H9 (cell line): ENCODE data around the gene SMIM20. TPM values are rescaled to one million over a fixed set of nuclear protein-coding genes. Genes with fewer than 3 reads are reported as not detected.

Source experiments
- DNase-seq: peaks from one replicate; pipeline ENCODE4 v3.0.0-alpha.2; 2017
- H2AFZ ChIP-seq: one replicate; pipeline ENCODE4 v1.6.1; 2013; ENCODE audit warnings: mild to moderate bottlenecking, low read length, control low read depth, moderate library complexity
- H2AK5ac ChIP-seq: 2 replicates; pipeline ENCODE4 v1.6.1; 2013; ENCODE audit warnings: low read length, control low read depth, mixed read lengths; ENCODE audit not compliant: insufficient read length
- H2BK120ac ChIP-seq: one replicate; pipeline ENCODE4 v1.6.1; 2013; ENCODE audit warnings: low read depth, mild to moderate bottlenecking, low read length, control low read depth, inconsistent platforms; ENCODE audit not compliant: poor library complexity, severe bottlenecking
- H2BK12ac ChIP-seq: 2 replicates; pipeline ENCODE4 v1.6.1; 2013; ENCODE audit warnings: low read length, control low read depth, mixed read lengths, low read depth; ENCODE audit not compliant: insufficient read length
- H2BK15ac ChIP-seq: 2 replicates; pipeline ENCODE4 v1.6.1; 2013; ENCODE audit warnings: low read depth, low read length, control low read depth
- H2BK20ac ChIP-seq: one replicate; pipeline ENCODE4 v1.6.1; 2013; ENCODE audit warnings: low read depth, mild to moderate bottlenecking, low read length, control low read depth, inconsistent platforms; ENCODE audit not compliant: poor library complexity, severe bottlenecking
- H2BK5ac ChIP-seq: 2 replicates; pipeline ENCODE4 v1.6.1; 2013; ENCODE audit warnings: low read length, control low read depth, mixed read lengths; ENCODE audit not compliant: insufficient read length
- H3K14ac ChIP-seq: 2 replicates; pipeline ENCODE4 v1.6.1; 2013; ENCODE audit warnings: low read length, control low read depth; ENCODE audit not compliant: insufficient read depth
- H3K18ac ChIP-seq: 2 replicates; pipeline ENCODE4 v1.6.1; 2013; ENCODE audit warnings: low read depth, mild to moderate bottlenecking, mixed read lengths, low read length, control low read depth; ENCODE audit not compliant: insufficient read length
- H3K23ac ChIP-seq: 2 replicates; pipeline ENCODE4 v1.6.1; 2013; ENCODE audit warnings: low read length, control low read depth, mixed read lengths, low read depth; ENCODE audit not compliant: insufficient read length
- H3K23me2 ChIP-seq: 2 replicates; pipeline ENCODE4 v1.6.1; 2013; ENCODE audit warnings: low read depth, mild to moderate bottlenecking, mixed read lengths, low read length, control low read depth; ENCODE audit not compliant: insufficient read length, poor library complexity, severe bottlenecking
- H3K27ac ChIP-seq: 2 replicates; pipeline ENCODE4 v1.5.1; 2013; ENCODE audit warnings: low read length, control low read depth, mixed read lengths, low read depth; ENCODE audit not compliant: insufficient read length
- H3K27me3 ChIP-seq: 2 replicates; pipeline ENCODE4 v1.6.1; 2013; ENCODE audit warnings: low read length, control low read depth, inconsistent platforms; ENCODE audit not compliant: insufficient read depth
- H3K4ac ChIP-seq: 2 replicates; pipeline ENCODE4 v1.6.1; 2013; ENCODE audit warnings: low read depth, mild to moderate bottlenecking, control low read depth, inconsistent platforms, low read length, moderate library complexity
- H3K4me1 ChIP-seq: 2 replicates; pipeline ENCODE4 v1.6.1; 2013; ENCODE audit warnings: low read length, control low read depth, inconsistent platforms; ENCODE audit not compliant: insufficient read depth
- H3K4me2 ChIP-seq: 2 replicates; pipeline ENCODE4 v1.6.1; 2013; ENCODE audit warnings: low read length, control low read depth, mixed read lengths; ENCODE audit not compliant: insufficient read length, insufficient read depth
- H3K56ac ChIP-seq: 2 replicates; pipeline ENCODE4 v1.6.1; 2013; ENCODE audit warnings: low read depth, mild to moderate bottlenecking, mixed read lengths, low read length, control low read depth; ENCODE audit not compliant: insufficient read length
- H3K79me1 ChIP-seq: 2 replicates; pipeline ENCODE4 v1.6.1; 2013; ENCODE audit warnings: low read depth, mild to moderate bottlenecking, moderate library complexity, low read length, control low read depth, inconsistent platforms; ENCODE audit not compliant: insufficient read depth, poor library complexity, severe bottlenecking
- H3K79me2 ChIP-seq: 2 replicates; pipeline ENCODE4 v1.6.1; 2013; ENCODE audit warnings: low read length, control low read depth, inconsistent platforms; ENCODE audit not compliant: insufficient read depth
- H3K9ac ChIP-seq: 2 replicates; pipeline ENCODE4 v1.6.1; 2013; ENCODE audit warnings: low read length, control low read depth, mixed read lengths; ENCODE audit not compliant: insufficient read length; ENCODE audit errors: extremely low read depth
- H3K9me3 ChIP-seq: one replicate; pipeline ENCODE4 v1.6.1; 2013; ENCODE audit warnings: low read depth, low read length, inconsistent platforms; ENCODE audit not compliant: control insufficient read depth
- H3T11ph ChIP-seq: one replicate; pipeline ENCODE4 v1.6.1; 2013; ENCODE audit warnings: mild to moderate bottlenecking, low read length, control low read depth, inconsistent platforms
- H4K20me1 ChIP-seq: one replicate; pipeline ENCODE4 v1.6.1; 2013; ENCODE audit not compliant: control insufficient read depth, insufficient read length, insufficient read depth
- H4K5ac ChIP-seq: 2 replicates; pipeline ENCODE4 v1.6.1; 2013; ENCODE audit warnings: low read depth, mild to moderate bottlenecking, mixed read lengths, low read length, control low read depth; ENCODE audit not compliant: insufficient read length
- H4K8ac ChIP-seq: replicated peaks from 2 replicates; pipeline ENCODE4 v1.6.1; 2013; ENCODE audit warnings: low read length, control low read depth, mixed read lengths, low read depth; ENCODE audit not compliant: insufficient read length
- H4K91ac ChIP-seq: 2 replicates; pipeline ENCODE4 v1.6.1; 2013; ENCODE audit warnings: low read depth, mild to moderate bottlenecking, moderate library complexity, mixed read lengths, low read length, control low read depth; ENCODE audit not compliant: insufficient read length
- H3K27ac Mint-ChIP-seq, 3 experiments: 2 replicates in 2 of 3; 3 replicates in 1 of 3; pipeline ENCODE4 v1.8.0; 2020 to 2021; ENCODE audit warnings: mixed read lengths in 3 of 3, mild to moderate bottlenecking in 1 of 3, moderate library complexity in 1 of 3
- H3K27me3 Mint-ChIP-seq: 2 replicates; pipeline ENCODE4 v1.8.0; 2021; ENCODE audit warnings: low read depth, mild to moderate bottlenecking, moderate library complexity, mixed read lengths
- H3K36me3 Mint-ChIP-seq, 3 experiments: 2 replicates in 2 of 3; 3 replicates in 1 of 3; pipeline ENCODE4 v1.8.0; 2020 to 2021; ENCODE audit warnings: low read depth in 3 of 3, mixed read lengths in 3 of 3; ENCODE audit not compliant: insufficient read depth in 1 of 3
- H3K4me1 Mint-ChIP-seq, 2 experiments: 2 replicates each; pipeline ENCODE4 v1.8.0; 2020; ENCODE audit warnings: mixed read lengths in 2 of 2
- H3K4me3 Mint-ChIP-seq, 2 experiments: 2 replicates in 1 of 2; 3 replicates in 1 of 2; pipeline ENCODE4 v1.8.0; 2020 to 2021; ENCODE audit warnings: mild to moderate bottlenecking in 2 of 2, mixed read lengths in 2 of 2, moderate library complexity in 1 of 2
- H3K9me3 Mint-ChIP-seq, 2 experiments: 2 replicates in 1 of 2; 3 replicates in 1 of 2; pipeline ENCODE4 v1.8.0; 2020; ENCODE audit warnings: mild to moderate bottlenecking in 2 of 2, mixed read lengths in 2 of 2, moderate library complexity in 1 of 2
- CTCF ChIP-seq: fragments of 200-600 bp; sonication (generic); conservative IDR thresholded peaks from 3 replicates; pipeline ENCODE4 v1.8.0; 2021; ENCODE audit warnings: antibody characterized with exemption, mild to moderate bottlenecking
- WGBS: extraction: QIAGEN DNeasy Blood & Tissue Kit; methylation state at CpG from one replicate; pipeline ENCODE4 v1.1.7; 2013; ENCODE audit warnings: missing lambda C conversion rate, low lambda C conversion rate, mixed read lengths; ENCODE audit not compliant: insufficient read length; ENCODE audit errors: extremely low coverage; 5-methylcytosine and 5-hydroxymethylcytosine counted together
- total RNA-seq: library from RNA; stranded (reverse); gene quantifications from 2 replicates; pipeline ENCODE4 v1.2.1, GENCODE V29; 2021

SMIM20 gene
- total RNA-seq, 1 experiment from 2014 or later = 40.2 TPM

GRCh38 chr4:25950461-25951389 lies 36.7 kb downstream of the SMIM20 start:
- Histone ChIP-seq H3K4me1 (peaks cover 9% of the 10 kb centered on the region; the same call in 1 of the 2 replicates), H2BK5ac (no peak overlapping the region), H2BK15ac (no peak overlapping the region), H3T11ph (no peak overlapping the region), H3K27ac (no peak overlapping the region), H3K4me2 (no peak overlapping the region), H3K23me2 (no peaks in the 10 kb centered on the region), H4K91ac (no peak overlapping the region), H2BK12ac (no peak overlapping the region), H2BK20ac (no peak overlapping the region), H3K56ac (no peak overlapping the region), H2AK5ac (no peak overlapping the region), H3K9me3 (no peaks in the 10 kb centered on the region), H3K27me3 (no peaks in the 10 kb centered on the region), H4K5ac (no peak overlapping the region), H2BK120ac (no peak overlapping the region), H2AFZ (no peak overlapping the region), H3K18ac (no peak overlapping the region), H3K4ac (no peak overlapping the region), H3K14ac (peak overlapping the region; percentile 32; the same call in 1 of the 2 replicates), H4K20me1 (no peaks in the 10 kb centered on the region), H3K79me1 (no peaks in the 10 kb centered on the region), H3K79me2 (no peaks in the 10 kb centered on the region), H3K23ac (no peak overlapping the region), H3K9ac (no peak overlapping the region), H4K8ac (no peak overlapping the region)
- no peak for DNase-seq
- peaks cover 21% of the 10 kb centered on the region for H3K27me3 Mint-ChIP-seq
- H3K27ac Mint-ChIP-seq = no peak overlapping the region; a peak in 1 of 7 replicates
- peaks cover 57 to 69% of the 10 kb centered on the region in 2 experiments for H3K4me1 Mint-ChIP-seq
- no peaks in the 10 kb centered on the region for H3K9me3 Mint-ChIP-seq
- no peak for TF ChIP-seq CTCF
- H3K36me3 Mint-ChIP-seq = no peaks in the 10 kb centered on the region
- no CpG with 5 or more reads among the region's 10 CpGs for WGBS
- peak overlapping the region in 1 of 2 experiments; percentile 43; a peak in 1 of 5 replicates for H3K4me3 Mint-ChIP-seq
